Mesodermal cell (in vitro differentiated cells): ENCODE measurements around the gene CDKN1C.
A peak's percentile ranks its signal among the peaks of the same experiment; 100 is the strongest.

Experiments used
- H3K27ac ChIP-seq: 2 replicates; pipeline ENCODE4 v1.7.0; 2013; ENCODE audit warnings: mild to moderate bottlenecking, low read depth, low read length, moderate library complexity; ENCODE audit not compliant: severe bottlenecking
- H3K36me3 ChIP-seq: 2 replicates; pipeline ENCODE4 v1.7.1; 2013; ENCODE audit warnings: mild to moderate bottlenecking, low read length, moderate library complexity; ENCODE audit not compliant: control insufficient read depth, insufficient read depth
- H3K4me1 ChIP-seq: one replicate; pipeline ENCODE4 v1.7.1; 2013; ENCODE audit warnings: mild to moderate bottlenecking, low read length; ENCODE audit not compliant: insufficient read depth, control insufficient read depth, poor library complexity, severe bottlenecking
- H3K4me3 ChIP-seq: 2 replicates; pipeline ENCODE4 v1.7.0; 2013; ENCODE audit warnings: low read length, control low read depth, mild to moderate bottlenecking; ENCODE audit not compliant: insufficient read depth, poor library complexity, severe bottlenecking; ENCODE audit errors: extremely low read depth
- H3K9me3 ChIP-seq: 2 replicates; pipeline ENCODE4 v1.7.1; 2013; ENCODE audit warnings: mild to moderate bottlenecking, low read length, moderate library complexity; ENCODE audit not compliant: control insufficient read depth
- WGBS, 2 experiments: methylation state at CpG; one replicate each; pipeline ENCODE4 v1.1.5; 2013; ENCODE audit warnings: missing lambda C conversion rate in 2 of 2; ENCODE audit not compliant: insufficient coverage in 2 of 2; 5-methylcytosine and 5-hydroxymethylcytosine counted together

CDKN1C gene

GRCh38 chr11:2892967-2893528, 7.5 kb upstream of the CDKN1C start:
- Histone ChIP-seq H3K4me3 (peak overlapping the region; percentile 39), H3K4me1 (peaks cover 20% of the 10 kb centered on the region), H3K27ac (peak overlapping the region; percentile 74), H3K9me3 (no peaks in the 10 kb centered on the region), H3K36me3 (no peaks in the 10 kb centered on the region)
- 0 to 60% methylated on average over 1 to 3 of the region's 4 CpGs for WGBS, 2 experiments

- peak overlapping the region; percentile 39 for H3K4me3 ChIP-seq
- peak overlapping the region; percentile 74 for H3K27ac ChIP-seq
- WGBS, 2 experiments = 5 to 6% methylated on average over 21 of the region's 34 CpGs
- H3K9me3 ChIP-seq = no peaks in the 10 kb centered on the region
- H3K36me3 ChIP-seq = no peaks in the 10 kb centered on the region
- peaks cover 15% of the 10 kb centered on the region for H3K4me1 ChIP-seq
Observed at GRCh38 chr11:2892215-2892966, 6.8 kb upstream of the CDKN1C start.

GRCh38 chr11:2891326-2892214, 6.0 kb upstream of the CDKN1C start:
- WGBS, 2 experiments = 44 to 66% methylated on average over 12 of the region's 17 CpGs
- Histone ChIP-seq H3K9me3 (no peaks in the 10 kb centered on the region), H3K4me1 (peaks cover 23% of the 10 kb centered on the region), H3K36me3 (no peaks in the 10 kb centered on the region), H3K4me3 (no peak overlapping the region), H3K27ac (peak overlapping the region; percentile 74)

GRCh38 chr11:2890466-2891294, 5.1 kb upstream of the CDKN1C start:
- Histone ChIP-seq H3K4me1 (peaks cover 26% of the 10 kb centered on the region), H3K4me3 (no peak overlapping the region), H3K27ac (no peak overlapping the region), H3K36me3 (no peaks in the 10 kb centered on the region), H3K9me3 (no peaks in the 10 kb centered on the region)
- 86 to 88% methylated on average over 25 to 28 of the region's 28 CpGs for WGBS, 2 experiments

- Histone ChIP-seq H3K27ac (no peak overlapping the region), H3K4me3 (no peak overlapping the region), H3K4me1 (peaks cover 26% of the 10 kb centered on the region), H3K36me3 (no peaks in the 10 kb centered on the region), H3K9me3 (no peaks in the 10 kb centered on the region)
- WGBS, 2 experiments = 91 to 95% methylated on average over 13 of the region's 16 CpGs
Observed at GRCh38 chr11:2889362-2890273, 4.0 kb upstream of the CDKN1C start.

- 31 to 36% methylated on average over 18 to 21 of the region's 25 CpGs for WGBS, 2 experiments
- no peaks in the 10 kb centered on the region for H3K36me3 ChIP-seq
- peaks cover 26% of the 10 kb centered on the region for H3K4me1 ChIP-seq
- no peak overlapping the region for H3K27ac ChIP-seq
- no peaks in the 10 kb centered on the region for H3K9me3 ChIP-seq
- no peak overlapping the region for H3K4me3 ChIP-seq
Observed at GRCh38 chr11:2888266-2888968, 2.8 kb upstream of the CDKN1C start.

GRCh38 chr11:2887515-2888195, 2.1 kb upstream of the CDKN1C start:
- Histone ChIP-seq H3K4me1 (peaks cover 25% of the 10 kb centered on the region), H3K4me3 (no peak overlapping the region), H3K9me3 (no peaks in the 10 kb centered on the region), H3K36me3 (peaks cover 7% of the 10 kb centered on the region), H3K27ac (no peak overlapping the region)
- WGBS, 2 experiments = 75 to 82% methylated on average over 7 to 9 of the region's 11 CpGs

- Histone ChIP-seq H3K4me3 (no peak overlapping the region), H3K36me3 (peaks cover 10% of the 10 kb centered on the region), H3K4me1 (peaks cover 22% of the 10 kb centered on the region), H3K27ac (no peak overlapping the region), H3K9me3 (no peaks in the 10 kb centered on the region)
- 43 to 50% methylated on average over 1 of the region's 5 CpGs for WGBS, 2 experiments
Observed at GRCh38 chr11:2886936-2887335, 1.4 kb upstream of the CDKN1C start.
